GM19193 (cell line): ENCODE data around the gene TMCO2.
A peak's percentile ranks its signal among the peaks of the same experiment; 100 is the strongest.

ENCODE experiments used
- POLR2A ChIP-seq: IDR thresholded peaks from 4 replicates; pipeline ENCODE4 v1.6.1; 2011; ENCODE audit not compliant: insufficient read depth, insufficient read length; ENCODE audit errors: extremely low read depth

The TMCO2 gene

GRCh38 chr1:40251456-40251855 lies 3.7 kb downstream of the TMCO2 start:
- TF ChIP-seq POLR2A: no peak

GRCh38 chr1:40252601-40253000 lies 4.9 kb downstream of the TMCO2 start:
- no peak for TF ChIP-seq POLR2A

- no peak for TF ChIP-seq POLR2A
Measured at GRCh38 chr1:40255231-40255630, 7.5 kb downstream of the TMCO2 start.

GRCh38 chr1:40256401-40257084 lies 8.8 kb downstream of the TMCO2 start:
- no peak for TF ChIP-seq POLR2A

- TF ChIP-seq POLR2A: no peak
Measured at GRCh38 chr1:40257313-40257687, 9.6 kb downstream of the TMCO2 start.

GRCh38 chr1:40257688-40258444 lies 10.1 kb downstream of the TMCO2 start, which contains the start of gene ZMPSTE24:
TSS of gene ZMPSTE24 (plus strand) at chr1:40258236. CDS start at chr1:40258272, 36 bp downstream.
- peak; percentile 83 for TF ChIP-seq POLR2A

- no peak for TF ChIP-seq POLR2A
Measured at GRCh38 chr1:40258445-40258769, 10.7 kb downstream of the TMCO2 start.

GRCh38 chr1:40264354-40264781 lies 16.6 kb downstream of the TMCO2 start:
- TF ChIP-seq POLR2A: no peak

GRCh38 chr1:40265298-40265697 lies 17.6 kb downstream of the TMCO2 start:
- no peak for TF ChIP-seq POLR2A

- no peak for TF ChIP-seq POLR2A
Measured at GRCh38 chr1:40265919-40266318, 18.2 kb downstream of the TMCO2 start.

- TF ChIP-seq POLR2A: no peak
Measured at GRCh38 chr1:40266786-40267535, 19.2 kb downstream of the TMCO2 start.

- no peak for TF ChIP-seq POLR2A
Measured at GRCh38 chr1:40267767-40268187, 20.0 kb downstream of the TMCO2 start.

GRCh38 chr1:40268211-40268610 lies 20.5 kb downstream of the TMCO2 start:
- TF ChIP-seq POLR2A: no peak

GRCh38 chr1:40270152-40270834 lies 22.6 kb downstream of the TMCO2 start:
- no peak for TF ChIP-seq POLR2A

- TF ChIP-seq POLR2A: no peak
Measured at GRCh38 chr1:40272653-40273213, 25.0 kb downstream of the TMCO2 start.
